HepG2 (cell line): ENCODE measurements around the gene FMNL2. TPM values are rescaled to one million over a fixed set of nuclear protein-coding genes. Genes with fewer than 3 reads are reported as not detected.

Source experiments
- ATAC-seq: fragments of 200-7000 bp; cut with Tn5 transposase; 3 replicates; pipeline ENCODE4 v1.9.1; 2020; ENCODE audit warnings: mild to moderate bottlenecking, moderate library complexity
- BruUV-seq: library from RNA; stranded (reverse); fragments of 400-500 nt; replicated peaks from 2 replicates; lab custom pipeline; 2021; lab: Mats Ljungman, UMichigan
- CTCF ChIA-PET: fragments of 300-600 bp; formaldehyde crosslinking; extraction: SDS; loops from one replicate; lab custom pipeline; 2021; ENCODE audit warnings: low total read pairs, inconsistent platforms, low intra/inter-chr PET ratio; lab: Yijun Ruan, JAX
- POLR2A ChIA-PET: fragments of 350-600 bp; sonication (Branson Sonifier 250); formaldehyde crosslinking; loops from one replicate; lab custom pipeline; 2020; ENCODE audit warnings: antibody characterized with exemption, inconsistent platforms; lab: Yijun Ruan, JAX
- DNase-seq: peaks from one replicate; pipeline ENCODE4 v3.0.0-alpha.2; 2015; ENCODE audit warnings: low spot score
- FAIRE-seq: peaks from 3 replicates; lab custom pipeline; 2011; peaks lifted over from hg19 to GRCh38; lab: Jason Lieb, UNC
- H2AFZ ChIP-seq: one replicate; pipeline ENCODE4 v1.6.1; 2011; ENCODE audit warnings: low read length, inconsistent platforms
- H3K27ac ChIP-seq: fragments of 300-600 bp; 3 replicates; pipeline ENCODE4 v1.8.0; 2011; ENCODE audit warnings: mixed run types, mild to moderate bottlenecking, mixed read lengths, low read length, inconsistent platforms; ENCODE audit not compliant: insufficient read depth; ENCODE audit errors: extremely low read length
- H3K27me3 ChIP-seq, 2 experiments: fragments of 200-600 bp in 1 of 2; 2 replicates in 1 of 2; 3 replicates in 1 of 2; pipeline versions ENCODE4 v1.6.0 to v1.8.0; 2011; ENCODE audit warnings: low read length in 2 of 2, mild to moderate bottlenecking in 2 of 2, moderate library complexity in 2 of 2, inconsistent platforms in 1 of 2; ENCODE audit not compliant: insufficient read depth in 2 of 2, control insufficient read depth in 1 of 2
- H3K36me3 ChIP-seq, 2 experiments: fragments of 200-600 bp in 1 of 2; replicated peaks in 1 of 2; 2 replicates in 1 of 2; 3 replicates in 1 of 2; pipeline versions ENCODE4 v1.5.1 to v1.8.0; 2011; ENCODE audit warnings: low read length in 2 of 2, inconsistent platforms in 1 of 2; ENCODE audit not compliant: insufficient read depth in 2 of 2, control insufficient read depth in 1 of 2
- H3K4me1 ChIP-seq: 2 replicates; pipeline ENCODE4 v1.5.1; 2012; ENCODE audit warnings: low read length, inconsistent platforms; ENCODE audit not compliant: insufficient read depth
- H3K4me2 ChIP-seq: 2 replicates; pipeline ENCODE4 v1.6.0; 2011; ENCODE audit warnings: low read depth, low read length, inconsistent platforms
- H3K4me3 ChIP-seq, 3 experiments: fragments of 200-600 bp in 1 of 3; sonication (generic), shearing (Covaris generic) in 1 of 3; replicated peaks in 1 of 3; 2 replicates each; pipeline ENCODE4 v1.5.1; 2011 to 2016; ENCODE audit warnings: low read length in 3 of 3, inconsistent platforms in 2 of 3, low read depth in 2 of 3, mild to moderate bottlenecking in 2 of 3, control low read depth in 1 of 3, mixed read lengths in 1 of 3; ENCODE audit not compliant: insufficient read depth in 1 of 3
- H3K79me2 ChIP-seq: one replicate; pipeline ENCODE4 v1.6.1; 2011; ENCODE audit warnings: low read length, inconsistent platforms; ENCODE audit not compliant: insufficient read depth
- H3K9ac ChIP-seq: 2 replicates; pipeline ENCODE4 v1.6.0; 2011; ENCODE audit warnings: mild to moderate bottlenecking, low read depth, low read length, inconsistent platforms; ENCODE audit not compliant: insufficient read depth
- H3K9me3 ChIP-seq: 2 replicates; pipeline ENCODE4 v1.5.1; 2012; ENCODE audit warnings: mild to moderate bottlenecking, low read length
- H4K20me1 ChIP-seq: 2 replicates; pipeline ENCODE4 v1.6.0; 2011; ENCODE audit warnings: inconsistent platforms, mild to moderate bottlenecking, low read length, moderate library complexity; ENCODE audit not compliant: insufficient read depth
- ELF4 ChIP-seq: sonication (generic); formaldehyde crosslinking; IDR thresholded peaks from 2 replicates; pipeline ENCODE4 v1.5.0; 2020; ENCODE audit warnings: missing genetic modification reagents, mild to moderate bottlenecking, moderate library complexity, borderline replicate concordance
- FIP1L1 ChIP-seq: fragments of 200-400 bp; formaldehyde crosslinking; IDR thresholded peaks from 2 replicates; pipeline ENCODE4 v1.6.1; 2018; ENCODE audit warnings: low read depth, mild to moderate bottlenecking, low read length, moderate library complexity, borderline replicate concordance; ENCODE audit not compliant: insufficient read depth
- FOSL1 ChIP-seq: sonication (generic); formaldehyde crosslinking; IDR thresholded peaks from 2 replicates; pipeline ENCODE4 v1.9.0; 2021; ENCODE audit warnings: missing genetic modification reagents, borderline replicate concordance
- FOXP1 ChIP-seq, 2 experiments: fragments of 450-650 bp in 1 of 2; IDR thresholded peaks; 2 replicates each; pipeline ENCODE4 v1.6.1; 2017 to 2018; ENCODE audit warnings: antibody characterized with exemption in 1 of 2
- JDP2 ChIP-seq: sonication (generic); formaldehyde crosslinking; IDR thresholded peaks from 2 replicates; pipeline ENCODE4 v1.8.1; 2022; ENCODE audit warnings: missing genetic modification reagents, borderline replicate concordance
- LRRFIP1 ChIP-seq: sonication (generic); formaldehyde crosslinking; conservative IDR thresholded peaks from 2 replicates; pipeline ENCODE4 v1.4.0; 2020; ENCODE audit warnings: missing genetic modification reagents
- MED13 ChIP-seq: sonication (generic); formaldehyde crosslinking; IDR thresholded peaks from 2 replicates; pipeline ENCODE4 v1.5.0; 2020; ENCODE audit warnings: missing genetic modification reagents
- NR2F6 ChIP-seq, 2 experiments: IDR thresholded peaks; 2 replicates each; pipeline ENCODE4 v1.6.1; 2016; ENCODE audit warnings: antibody characterized with exemption in 1 of 2, mild to moderate bottlenecking in 1 of 2
- POGK ChIP-seq: sonication (generic); formaldehyde crosslinking; conservative IDR thresholded peaks from 2 replicates; pipeline ENCODE4 v1.8.0; 2022; ENCODE audit warnings: mild to moderate bottlenecking, moderate library complexity, missing genetic modification reagents
- RNF219 ChIP-seq: sonication (generic); formaldehyde crosslinking; IDR thresholded peaks from 2 replicates; pipeline ENCODE4 v1.5.0; 2020; ENCODE audit warnings: mild to moderate bottlenecking, missing genetic modification reagents
- SALL2 ChIP-seq: sonication (generic); formaldehyde crosslinking; IDR thresholded peaks from 2 replicates; pipeline ENCODE4 v1.8.1; 2023; ENCODE audit warnings: mild to moderate bottlenecking, missing genetic modification reagents, inconsistent platforms
- SATB2 ChIP-seq: sonication (generic); formaldehyde crosslinking; IDR thresholded peaks from 2 replicates; pipeline ENCODE4 v1.5.0; 2020; ENCODE audit warnings: missing genetic modification reagents
- ZNF776 ChIP-seq: sonication (generic); formaldehyde crosslinking; IDR thresholded peaks from 2 replicates; pipeline ENCODE4 v1.4.0; 2020; ENCODE audit warnings: mild to moderate bottlenecking, missing genetic modification reagents
- ZXDC ChIP-seq: sonication (generic); formaldehyde crosslinking; IDR thresholded peaks from 2 replicates; pipeline ENCODE4 v1.5.0; 2020; ENCODE audit warnings: mild to moderate bottlenecking, missing genetic modification reagents
- WGBS: methylation state at CpG from one replicate; pipeline ENCODE4 v1.1.6; 2017; ENCODE audit warnings: low lambda C conversion rate; 5-methylcytosine and 5-hydroxymethylcytosine counted together
- in situ Hi-C: cut with HindIII; loops from 2 replicates; pipeline ENCODE4 v1.10.0; 2017; ENCODE audit warnings: low pct_unique_long_range_greater_than_20kb; ENCODE audit not compliant: extremely low pct_ligation_motif_present
- intact Hi-C: fragments of 100-400 bp; cut with micrococcal nuclease; formaldehyde crosslinking; loops from one replicate; pipeline ENCODE4 v1.10.0; 2022; ENCODE audit not compliant: unreplicated experiment
- polyA plus RNA-seq, 8 experiments: library from polyadenylated mRNA; depleted of rRNA in 3 of 8; stranded (reverse) in 7 of 8; unstranded in 1 of 8; fragments of >200 nt; fragmentation: Illumina TruSeq in 4 of 8; extraction: Trizol in 4 of 8; gene quantifications; 2 replicates each; pipeline versions ENCODE4 v1.2.1 to v1.2.3, GENCODE V29; 2011 to 2016; ENCODE audit warnings: low read depth in 4 of 8, missing spikeins in 1 of 8, mixed read lengths in 1 of 8; ENCODE audit not compliant: insufficient read depth in 1 of 8
- total RNA-seq, 5 experiments: library from RNA; depleted of rRNA; stranded (reverse); fragments of >200 nt; fragmentation: Illumina TruSeq; extraction: Trizol; gene quantifications; 2 replicates each; pipeline ENCODE4 v1.2.3, GENCODE V29; 2016; ENCODE audit warnings: low read depth in 1 of 5

Gene FMNL2
- total and polyA plus RNA-seq, 2 of the 13 experiments (the other 11 are each of a cell fraction or from before 2014, with no cell fraction given): 66.5 to 67.7 TPM

- no peak for TF ChIP-seq RNF219 (CRISPR knock-in tag)
Observed at GRCh38 chr2:152620208-152620607, 285.2 kb downstream of the FMNL2 start (continued).

GRCh38 chr2:152620985-152621384 lies 286.0 kb downstream of the FMNL2 start:
- WGBS: 95% methylated on average over 9 of the region's 9 CpGs
- in situ Hi-C loops (no loop called here), intact Hi-C loops (no loop called here)
- ChIA-PET POLR2A (no interaction called here), CTCF (no interaction called here)
- Histone ChIP-seq H3K9me3 (no peaks in the 10 kb centered on the region), H3K4me3 (no peak overlapping the region), H3K4me1 (no peaks in the 10 kb centered on the region), H3K36me3 (peaks cover 51 to 82% of the 10 kb centered on the region in 2 experiments), H4K20me1 (no peaks in the 10 kb centered on the region), H3K9ac (no peak overlapping the region), H3K79me2 (no peaks in the 10 kb centered on the region), H3K27me3 (no peaks in the 10 kb centered on the region), H2AFZ (no peak overlapping the region), H3K27ac (no peak overlapping the region), H3K4me2 (no peak overlapping the region)
- TF ChIP-seq LRRFIP1 (CRISPR knock-in tag) (no peak), MED13 (CRISPR knock-in tag) (no peak), POGK (no peak), ZNF776 (CRISPR knock-in tag) (no peak), ELF4 (no peak), FOSL1 (CRISPR knock-in tag) (no peak), SATB2 (CRISPR knock-in tag) (no peak), FIP1L1 (no peak), NR2F6 (IDR thresholded peaks at IDR 0.05) (no peak), NR2F6 (CRISPR knock-in tag; IDR thresholded peaks at IDR 0.05) (no peak), SALL2 (CRISPR knock-in tag) (no peak), FOXP1 (IDR thresholded peaks at IDR 0.05) (no peak), FOXP1 (CRISPR knock-in tag; IDR thresholded peaks at IDR 0.05) (no peak), ZXDC (CRISPR knock-in tag) (no peak), JDP2 (CRISPR knock-in tag) (no peak)
- no TSS peak for BruUV-seq
- FAIRE-seq: no peak
- DNase-seq: no peak
- ATAC-seq: no peak
